ENCODE data around the gene TANGO2. TPM values are rescaled to one million over a fixed set of nuclear protein-coding genes. Genes with fewer than 3 reads are reported as not detected.

Gene TANGO2
- total and polyA plus RNA-seq, 10 of the 15 experiments (the other 5 are each of a cell fraction or from before 2014, with no cell fraction given): 4.0 to 24.8 (median 20.9) TPM

DNA sequence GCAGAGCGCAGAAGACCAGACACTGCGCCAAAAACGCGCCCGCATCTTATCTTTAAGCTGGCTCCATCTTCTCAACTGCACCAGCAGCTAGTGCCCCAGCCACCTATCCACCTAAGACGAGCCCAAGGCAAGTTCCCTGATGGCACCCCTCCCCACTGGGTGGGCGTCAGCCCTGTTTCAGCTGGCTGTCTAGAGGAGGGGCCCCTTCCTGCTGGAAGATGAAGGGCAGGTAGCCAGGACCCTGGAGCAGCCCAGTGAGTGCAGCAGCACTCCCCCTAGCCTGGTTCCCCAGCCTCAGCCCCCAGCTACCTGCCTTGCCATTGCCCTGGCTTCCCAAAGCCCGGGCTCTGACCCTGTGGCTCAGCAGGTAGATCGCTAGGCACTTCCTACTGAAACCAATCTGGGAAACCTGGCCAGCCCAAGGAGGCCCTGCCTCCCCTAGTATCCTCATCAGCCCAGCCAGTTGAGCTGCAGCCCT, 32.5 kb upstream of the TANGO2 start:
- DNase-seq (ENCODE audit: low read depth, low spot score) (no peak), ATAC-seq (no peak), FAIRE-seq (no peak)
- RAD21 ChIA-PET (ENCODE audit: unreplicated experiment): no interaction called here
- Histone ChIP-seq H3K79me2 (ENCODE audit: control insufficient read depth, insufficient read depth, low read length) (no peaks in the 10 kb centered on the region), H3K4me2 (ENCODE audit: control insufficient read depth, insufficient read depth) (no peak overlapping the region), H3K9me3 (replicated peaks; ENCODE audit: control insufficient read depth, insufficient read depth, low read length) (no peaks in the 10 kb centered on the region), H4K20me1 (ENCODE audit: control insufficient read depth, insufficient read depth) (no peaks in the 10 kb centered on the region), H3K4me1 (ENCODE audit: control insufficient read depth, insufficient read depth, low read length) (no peaks in the 10 kb centered on the region), H3K27me3 (replicated peaks in 1 of 2; ENCODE audit: control insufficient read depth in 2 of 2, insufficient read depth in 2 of 2, low read length in 1 of 2) (peaks cover 0 to 2% of the 10 kb centered on the region in 2 experiments; a peak in 1 of 4 replicates), H3K4me3 (no peak overlapping the region), H3K36me3 (ENCODE audit: control insufficient read depth in 2 of 2, insufficient read depth in 2 of 2, low read length in 1 of 2) (no peaks in the 10 kb centered on the region), H2AFZ (ENCODE audit: control insufficient read depth, low read depth, low read length) (no peak overlapping the region), H3K9ac (ENCODE audit: control insufficient read depth, insufficient read depth, low read length) (no peak overlapping the region), H3K27ac (ENCODE audit: control insufficient read depth, insufficient read depth) (no peak overlapping the region)
- intact Hi-C loops (cut with micrococcal nuclease; ENCODE audit: unreplicated experiment) (no loop called here), in situ Hi-C loops (cut with MboI) (no loop called here)
- CTCF ChIA-PET: no interaction called here
- TF ChIP-seq YBX1 (IDR thresholded peaks at IDR 0.05) (no peak), FOXK2 (IDR thresholded peaks at IDR 0.05) (no peak), CHD2 (IDR thresholded peaks at IDR 0.05; ENCODE audit: borderline replicate concordance, low read depth, low read length) (no peak), BACH1 (IDR thresholded peaks at IDR 0.05; ENCODE audit: borderline replicate concordance) (no peak), NR2C1 (IDR thresholded peaks at IDR 0.05) (no peak)
- TF ChIP-seq, protein P1, sequence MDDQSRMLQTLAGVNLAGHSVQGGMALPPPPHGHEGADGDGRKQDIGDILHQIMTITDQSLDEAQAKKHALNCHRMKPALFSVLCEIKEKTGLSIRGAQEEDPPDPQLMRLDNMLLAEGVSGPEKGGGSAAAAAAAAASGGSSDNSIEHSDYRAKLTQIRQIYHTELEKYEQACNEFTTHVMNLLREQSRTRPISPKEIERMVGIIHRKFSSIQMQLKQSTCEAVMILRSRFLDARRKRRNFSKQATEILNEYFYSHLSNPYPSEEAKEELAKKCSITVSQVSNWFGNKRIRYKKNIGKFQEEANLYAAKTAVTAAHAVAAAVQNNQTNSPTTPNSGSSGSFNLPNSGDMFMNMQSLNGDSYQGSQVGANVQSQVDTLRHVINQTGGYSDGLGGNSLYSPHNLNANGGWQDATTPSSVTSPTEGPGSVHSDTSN (IDR thresholded peaks at IDR 0.05; ENCODE audit: insufficient replicate concordance, low read depth, low read length): no peak
- TF ChIP-seq, protein P2, sequence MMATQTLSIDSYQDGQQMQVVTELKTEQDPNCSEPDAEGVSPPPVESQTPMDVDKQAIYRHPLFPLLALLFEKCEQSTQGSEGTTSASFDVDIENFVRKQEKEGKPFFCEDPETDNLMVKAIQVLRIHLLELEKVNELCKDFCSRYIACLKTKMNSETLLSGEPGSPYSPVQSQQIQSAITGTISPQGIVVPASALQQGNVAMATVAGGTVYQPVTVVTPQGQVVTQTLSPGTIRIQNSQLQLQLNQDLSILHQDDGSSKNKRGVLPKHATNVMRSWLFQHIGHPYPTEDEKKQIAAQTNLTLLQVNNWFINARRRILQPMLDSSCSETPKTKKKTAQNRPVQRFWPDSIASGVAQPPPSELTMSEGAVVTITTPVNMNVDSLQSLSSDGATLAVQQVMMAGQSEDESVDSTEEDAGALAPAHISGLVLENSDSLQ (IDR thresholded peaks at IDR 0.05): no peak
- BruUV-seq (replicated peaks): no TSS peak
- WGBS (ENCODE audit: insufficient coverage, insufficient replicate concordance, low lambda C conversion rate, missing lambda C conversion rate): 57% methylated on average over 9 of the region's 9 CpGs
- POLR2A ChIA-PET: no interaction called here
- SMC1A ChIA-PET (ENCODE audit: uncharacterized antibody, unreplicated experiment): no interaction called here
